GM12878 (cell line): Measurements from ENCODE around the gene SNRNP35.

Experiments used
- BACH1 ChIP-seq: fragments of 450-650 bp; IDR thresholded peaks from 2 replicates; pipeline ENCODE4 v1.6.1; 2017; ENCODE audit warnings: mild to moderate bottlenecking, borderline replicate concordance
- BRCA1 ChIP-seq: IDR thresholded peaks from 2 replicates; pipeline ENCODE4 v1.6.1; 2011; ENCODE audit warnings: low read depth, low read length, improper control_type of control experiment
- EZH2 ChIP-seq: IDR thresholded peaks from 2 replicates; pipeline ENCODE4 v1.6.1; 2012; ENCODE audit warnings: low read depth, mild to moderate bottlenecking, control low read depth, inconsistent platforms, low read length, borderline replicate concordance; ENCODE audit not compliant: control insufficient read depth
- FOS ChIP-seq: IDR thresholded peaks from 3 replicates; pipeline ENCODE4 v1.6.1; 2011; ENCODE audit warnings: borderline replicate concordance; ENCODE audit not compliant: insufficient read length; ENCODE audit errors: extremely low read depth
- NFIC ChIP-seq: IDR thresholded peaks from 2 replicates; pipeline ENCODE4 v1.6.1; 2012; ENCODE audit warnings: low read depth, mild to moderate bottlenecking, inconsistent platforms, low read length, moderate library complexity
- PAX5 ChIP-seq: IDR thresholded peaks from 2 replicates; pipeline ENCODE4 v1.6.1; 2011; ENCODE audit warnings: low read depth, low read length, borderline replicate concordance
- PKNOX1 ChIP-seq: fragments of 450-650 bp; IDR thresholded peaks from 2 replicates; pipeline ENCODE4 v1.6.1; 2016; ENCODE audit warnings: mild to moderate bottlenecking
- RB1 ChIP-seq: fragments of 450-650 bp; formaldehyde crosslinking; IDR thresholded peaks from 2 replicates; pipeline ENCODE4 v1.6.1; 2017; ENCODE audit warnings: mild to moderate bottlenecking, borderline replicate concordance
- STAT1 ChIP-seq: fragments of 450-650 bp; conservative IDR thresholded peaks from 2 replicates; pipeline ENCODE4 v1.6.1; 2014; ENCODE audit warnings: antibody characterized with exemption, mild to moderate bottlenecking
- YBX1 ChIP-seq: fragments of 450-650 bp; IDR thresholded peaks from 2 replicates; pipeline ENCODE4 v1.6.1; 2016; ENCODE audit warnings: antibody characterized with exemption
- ZBTB33 ChIP-seq: fragments of 450-650 bp; IDR thresholded peaks from 2 replicates; pipeline ENCODE4 v1.6.1; 2017; ENCODE audit warnings: mild to moderate bottlenecking
- ZSCAN29 ChIP-seq: fragments of 450-650 bp; IDR thresholded peaks from 2 replicates; pipeline ENCODE4 v1.6.1; 2017; ENCODE audit warnings: mild to moderate bottlenecking, moderate library complexity

GRCh38 chr12:123513805-123514204 lies 55.9 kb downstream of the SNRNP35 start:
- TF ChIP-seq RB1 (no peak), YBX1 (no peak), NFIC (no peak), BRCA1 (no peak), BACH1 (no peak), ZBTB33 (no peak), EZH2 (no peak), PKNOX1 (no peak), STAT1 (no peak), FOS (no peak), PAX5 (no peak), ZSCAN29 (no peak)
